HG02610 (cell line): ENCODE results near the gene TTC23L.

ENCODE experiments used
- ATAC-seq: cut with Tn5 transposase; IDR thresholded peaks from one replicate; pipeline ENCODE4 v1.9.1; 2021; ENCODE audit warnings: mild to moderate bottlenecking, moderate library complexity; ENCODE audit not compliant: unreplicated experiment

Gene TTC23L

GRCh38 chr5:34868791-34869190 lies 29.8 kb downstream of the TTC23L start:
- no peak for ATAC-seq

GRCh38 chr5:34869256-34869655 lies 30.3 kb downstream of the TTC23L start:
- no peak for ATAC-seq

- no peak for ATAC-seq
These were observed 31.4 kb downstream of the TTC23L start for GRCh38 chr5:34870382-34870781.

GRCh38 chr5:34876275-34876674 lies 37.3 kb downstream of the TTC23L start:
- ATAC-seq, result no peak

GRCh38 chr5:34881246-34881645 lies 42.3 kb downstream of the TTC23L start:
- ATAC-seq, result no peak

GRCh38 chr5:34886392-34887119 lies 47.6 kb downstream of the TTC23L start:
- ATAC-seq, result no peak

- ATAC-seq, result no peak
These were observed 50.4 kb downstream of the TTC23L start for GRCh38 chr5:34889394-34889793.

GRCh38 chr5:34891981-34892380 lies 53.0 kb downstream of the TTC23L start:
- ATAC-seq, result no peak

GRCh38 chr5:34892414-34892813 lies 53.5 kb downstream of the TTC23L start:
- no peak for ATAC-seq

GRCh38 chr5:34894716-34895115 lies 55.8 kb downstream of the TTC23L start:
- no peak for ATAC-seq

- ATAC-seq, result no peak
These were observed 56.9 kb downstream of the TTC23L start for GRCh38 chr5:34895641-34896419.

GRCh38 chr5:34897646-34898045 lies 58.7 kb downstream of the TTC23L start:
- no peak for ATAC-seq

- ATAC-seq, result peak; percentile 84
These were observed 59.4 kb downstream of the TTC23L start for GRCh38 chr5:34898258-34898895.

GRCh38 chr5:34899066-34899465 lies 60.1 kb downstream of the TTC23L start:
- no peak for ATAC-seq

- no peak for ATAC-seq
These were observed 61.7 kb downstream of the TTC23L start for GRCh38 chr5:34900652-34901051.

GRCh38 chr5:34903260-34903659 lies 64.3 kb downstream of the TTC23L start:
- ATAC-seq, result no peak

- no peak for ATAC-seq
These were observed 66.6 kb downstream of the TTC23L start for GRCh38 chr5:34905564-34905963.

- no peak for ATAC-seq
These were observed 74.1 kb downstream of the TTC23L start for GRCh38 chr5:34913072-34913471.

GRCh38 chr5:34914671-34915138 lies 75.7 kb downstream of the TTC23L start:
- ATAC-seq, result peak; percentile 12

GRCh38 chr5:34915139-34915855 lies 76.3 kb downstream of the TTC23L start, which contains the start of the genes BRIX1 and RAD1:
BRIX1 (plus strand) TSS chr5:34915711; CDS start chr5:34915739, 28 bp downstream.
RAD1 (minus strand) TSS chr5:34915504; CDS start chr5:34914892, 612 bp downstream.
- peak; percentile 99 for ATAC-seq

- ATAC-seq, result no peak
These were observed 76.9 kb downstream of the TTC23L start for GRCh38 chr5:34915856-34916192.
